Ovary (tissue), 10 donors: ENCODE data around the gene PTX4. TPM values are rescaled to one million over a fixed set of nuclear protein-coding genes. Genes with fewer than 3 reads are reported as not detected.

Source experiments
- DNase-seq, 5 donors: peaks; one replicate each; pipeline ENCODE4 v3.0.0-alpha.2; 2019 to 2020
- H3K27ac ChIP-seq, 2 donors: fragments of 200-600 bp; one replicate each; pipeline versions ENCODE4 v1.5.1 to v1.8.0; 2019 to 2022
- H3K27me3 ChIP-seq: fragments of 200-600 bp; one replicate; pipeline ENCODE4 v1.8.0; 2022
- H3K36me3 ChIP-seq: fragments of 200-600 bp; sonication (generic); one replicate; pipeline ENCODE4 v1.5.1; 2019
- H3K4me1 ChIP-seq: one replicate; pipeline ENCODE4 v1.8.1; 2013; ENCODE audit warnings: mild to moderate bottlenecking, moderate library complexity; ENCODE audit not compliant: insufficient read depth
- H3K4me3 ChIP-seq: fragments of 200-600 bp; sonication (generic); one replicate; pipeline ENCODE4 v1.5.1; 2017
- H3K9me3 ChIP-seq, 2 donors: fragments of 200-600 bp in 1 of 2; sonication (generic) in 1 of 2; one replicate each; pipeline versions ENCODE4 v1.5.1 to v1.8.1; 2013 to 2019; ENCODE audit warnings: mild to moderate bottlenecking in 1 of 2, moderate library complexity in 1 of 2
- CTCF ChIP-seq, 3 donors: fragments of 450-650 bp in 2 of 3; fragments of 200-600 bp in 1 of 3; IDR thresholded peaks; one replicate each; pipeline versions ENCODE4 v1.5.1 to v1.8.0; 2016 to 2022; ENCODE audit warnings: antibody characterized with exemption in 3 of 3, mild to moderate bottlenecking in 1 of 3
- EP300 ChIP-seq: sonication (generic); formaldehyde crosslinking; IDR thresholded peaks from one replicate; pipeline ENCODE4 v1.6.1; 2017; ENCODE audit warnings: antibody characterized with exemption
- POLR2A ChIP-seq: fragments of 450-650 bp; IDR thresholded peaks from one replicate; pipeline ENCODE4 v1.6.1; 2017; ENCODE audit warnings: antibody characterized with exemption, mild to moderate bottlenecking, moderate library complexity
- WGBS, 3 donors: extraction: QIAGEN DNeasy Blood & Tissue Kit in 1 of 3; methylation state at CpG; one replicate each; pipeline versions ENCODE4 v1.1.5 to v1.1.7; 2013 to 2017; 5-methylcytosine and 5-hydroxymethylcytosine counted together
- intact Hi-C, 4 donors: fragments of 100-400 bp; cut with DNase I; formaldehyde crosslinking; loops; one replicate each; pipeline versions ENCODE4 v1.11.0 to v1.15.1; 2022 to 2023
- long read RNA-seq, 3 donors: library from polyadenylated mRNA in 2 of 3; unstranded in 2 of 3; transcript quantifications; one replicate each; pipeline ENCODE4 v2.0.0 and lab custom pipeline, GENCODE V29; 2021 to 2026
- polyA plus RNA-seq, 2 donors: library from polyadenylated mRNA; stranded (reverse); fragments of 200-250 nt in 1 of 2; fragments of 350-450 nt in 1 of 2; fragmentation: Illumina TruSeq in 1 of 2; extraction: RNeasy Lipid Tissue Mini Kit (QIAGEN cat#74804) in 1 of 2; gene quantifications; one replicate each; pipeline ENCODE4 v1.2.3, GENCODE V29; 2013 to 2014
- total RNA-seq, 7 donors: library from RNA; depleted of rRNA in 2 of 7; stranded (reverse); fragments of >200 nt in 2 of 7; fragmentation: NEBNext Ultra II Directional in 3 of 7; extraction: Animal tissue kit (Norgen Biotek cat#: 25700) in 3 of 7; gene quantifications; one replicate each; pipeline versions ENCODE4 v1.1.0 to v1.2.4, GENCODE V29; 2016 to 2023
- donor health status: DM: no; HTN: no; CAD: no; lungs with moderate emphysema.
- donor health status: DM: no; HTN: no; CAD: no.
- donor health status: Bipolar disorder and iron deficiency.
- donor health status: DM: yes; HTN: yes; CAD: no.
- donor health status: DM: no; HTN: no; CAD: no.
- donor health status: DM: yes; HTN: yes; CAD: no.

The PTX4 gene
- total RNA-seq = under 1 TPM in 2 of 7 donors, not detected in 5; 0.15 to 0.40 TPM
- polyA plus RNA-seq = under 1 TPM in 1 of 2 donors, not detected in 1; 0.05 TPM
- long read RNA-seq, donor 1 = 0 reads
- long read RNA-seq, donor 2 = 0 reads
- long read RNA-seq, donor 3 = 0 reads

DNA sequence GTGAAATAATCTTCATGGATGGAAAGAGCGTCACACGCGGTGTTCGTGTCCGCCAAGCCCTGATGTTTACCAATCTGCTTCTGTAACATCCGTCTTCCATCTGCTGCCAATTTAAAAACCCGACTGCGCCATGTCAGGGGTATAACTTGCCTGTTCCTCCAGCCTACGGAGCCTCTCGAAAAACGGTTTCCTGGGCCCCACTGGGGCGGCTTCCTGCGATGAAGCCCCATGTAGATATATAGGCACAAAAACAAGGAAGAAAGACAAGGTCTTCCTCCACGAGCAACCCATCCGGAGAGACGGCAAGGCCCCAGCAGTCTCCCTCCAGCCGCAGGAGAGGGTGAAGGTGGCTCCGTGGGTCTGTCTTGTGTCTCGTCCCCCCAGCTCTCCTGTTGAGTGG is at the start of gene PTX4:
TSS of gene PTX4 (minus strand) at position 326 of the 400 bp plus-strand sequence. CDS start at position 291, 35 bp downstream.
- no peaks in the 10 kb centered on the region for H3K9me3 ChIP-seq
- no peaks in the 10 kb centered on the region for H3K36me3 ChIP-seq
- H3K27ac ChIP-seq = no peak within 1 kb of the TSS
- intact Hi-C loops = no loop called here
- no peak for DNase-seq
- no peak for TF ChIP-seq POLR2A
- TF ChIP-seq EP300 = no peak
- no peak for TF ChIP-seq CTCF (IDR thresholded peaks at IDR 0.05)
- H3K27me3 ChIP-seq = no peaks in the 10 kb centered on the region
- H3K4me1 ChIP-seq = peaks cover 2% of the 10 kb centered on the region
- no peak within 1 kb of the TSS for H3K4me3 ChIP-seq
- 87 to 91% (median 87%) methylated on average over 19 of the region's 19 CpGs for WGBS, 3 donors

DNA sequence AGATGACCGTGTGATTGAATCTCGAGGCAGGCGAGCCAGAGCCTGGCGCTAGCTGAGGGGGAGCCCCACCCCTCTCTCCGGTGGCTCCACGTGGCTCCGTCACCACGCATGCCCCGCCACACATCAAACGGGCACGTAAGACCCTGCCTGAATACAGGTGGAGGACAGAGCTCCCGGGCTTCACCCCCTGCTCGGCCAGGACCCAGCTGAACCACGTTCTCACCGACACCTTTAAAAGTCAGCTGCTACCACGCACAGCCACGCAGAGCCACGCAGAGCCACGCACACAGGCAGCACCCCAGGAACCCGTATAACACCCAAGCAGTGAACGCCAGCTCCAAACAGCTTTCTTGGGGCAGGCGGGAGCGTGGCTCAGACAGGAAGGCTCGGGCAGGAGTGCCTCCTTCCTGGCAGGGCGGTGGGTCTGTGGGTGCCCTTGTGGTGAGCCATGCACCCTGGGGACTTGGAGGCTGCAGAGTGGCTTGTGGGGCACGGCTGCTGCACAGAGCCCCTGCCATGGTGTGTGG is 49.1 kb upstream of the PTX4 start:
- H3K4me1 ChIP-seq = peaks cover 10% of the 10 kb centered on the region
- no peak overlapping the region for H3K4me3 ChIP-seq
- intact Hi-C loops = no loop called here
- H3K36me3 ChIP-seq = no peaks in the 10 kb centered on the region
- no peaks in the 10 kb centered on the region for H3K27me3 ChIP-seq
- 84 to 88% (median 86%) methylated on average over 25 to 26 of the region's 26 CpGs for WGBS, 3 donors
- H3K9me3 ChIP-seq = no peaks in the 10 kb centered on the region
- DNase-seq = peak in 2 of 5 donors; percentile 17 to 30
- TF ChIP-seq POLR2A (no peak), EP300 (no peak), CTCF (IDR thresholded peaks at IDR 0.05) (no peak)
- H3K27ac ChIP-seq = no peak overlapping the region

DNA sequence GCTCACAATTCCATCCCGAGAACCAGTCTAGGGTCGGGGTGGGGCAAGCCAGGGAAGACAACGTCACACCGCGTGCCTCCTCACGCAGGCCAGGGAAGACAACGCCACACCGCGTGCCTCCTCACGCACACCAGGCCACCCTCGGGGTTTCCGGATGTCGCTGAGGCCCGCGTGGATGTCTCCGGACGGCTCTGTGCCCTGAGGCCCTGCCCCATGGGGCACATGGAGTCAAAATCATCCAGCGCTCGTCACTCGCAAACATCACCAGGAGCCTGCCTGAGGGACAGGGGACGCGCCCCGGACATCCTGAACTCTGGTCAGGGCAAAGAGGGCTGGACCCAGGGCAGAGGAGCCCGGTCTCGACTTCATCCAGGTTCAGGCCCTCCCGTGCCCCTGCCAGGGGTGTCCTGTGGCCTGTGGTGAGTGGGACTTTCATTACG is 48.4 kb upstream of the PTX4 start:
- no peaks in the 10 kb centered on the region for H3K9me3 ChIP-seq
- intact Hi-C loops = no loop called here
- no peak overlapping the region for H3K27ac ChIP-seq
- DNase-seq = peak in 2 of 5 donors; percentile 23 to 31
- no peak overlapping the region for H3K4me3 ChIP-seq
- peaks cover 14% of the 10 kb centered on the region for H3K4me1 ChIP-seq
- no peaks in the 10 kb centered on the region for H3K36me3 ChIP-seq
- WGBS, 3 donors = 83 to 91% (median 87%) methylated on average over 27 of the region's 27 CpGs
- no peaks in the 10 kb centered on the region for H3K27me3 ChIP-seq
- TF ChIP-seq EP300 (no peak), POLR2A (no peak), CTCF (IDR thresholded peaks at IDR 0.05) (no peak)

GRCh38 chr16:1536601-1537000 is 47.9 kb upstream of the PTX4 start:
- intact Hi-C loops = no loop called here
- Histone ChIP-seq H3K4me1 (peaks cover 16% of the 10 kb centered on the region), H3K27me3 (no peaks in the 10 kb centered on the region), H3K27ac (no peak overlapping the region), H3K4me3 (no peak overlapping the region), H3K9me3 (no peaks in the 10 kb centered on the region), H3K36me3 (no peaks in the 10 kb centered on the region)
- 77 to 84% (median 79%) methylated on average over 13 of the region's 13 CpGs for WGBS, 3 donors
- DNase-seq = peak in 1 of 5 donors; percentile 19
- TF ChIP-seq POLR2A (no peak), CTCF (IDR thresholded peaks at IDR 0.05) (no peak), EP300 (no peak)
